GM21576 (cell line): Measurements from ENCODE around the gene BCAN.

Experiments used
- ATAC-seq: cut with Tn5 transposase; IDR thresholded peaks from one replicate; pipeline ENCODE4 v1.9.1; 2021; ENCODE audit warnings: mild to moderate bottlenecking, moderate library complexity; ENCODE audit not compliant: unreplicated experiment

The BCAN gene

DNA sequence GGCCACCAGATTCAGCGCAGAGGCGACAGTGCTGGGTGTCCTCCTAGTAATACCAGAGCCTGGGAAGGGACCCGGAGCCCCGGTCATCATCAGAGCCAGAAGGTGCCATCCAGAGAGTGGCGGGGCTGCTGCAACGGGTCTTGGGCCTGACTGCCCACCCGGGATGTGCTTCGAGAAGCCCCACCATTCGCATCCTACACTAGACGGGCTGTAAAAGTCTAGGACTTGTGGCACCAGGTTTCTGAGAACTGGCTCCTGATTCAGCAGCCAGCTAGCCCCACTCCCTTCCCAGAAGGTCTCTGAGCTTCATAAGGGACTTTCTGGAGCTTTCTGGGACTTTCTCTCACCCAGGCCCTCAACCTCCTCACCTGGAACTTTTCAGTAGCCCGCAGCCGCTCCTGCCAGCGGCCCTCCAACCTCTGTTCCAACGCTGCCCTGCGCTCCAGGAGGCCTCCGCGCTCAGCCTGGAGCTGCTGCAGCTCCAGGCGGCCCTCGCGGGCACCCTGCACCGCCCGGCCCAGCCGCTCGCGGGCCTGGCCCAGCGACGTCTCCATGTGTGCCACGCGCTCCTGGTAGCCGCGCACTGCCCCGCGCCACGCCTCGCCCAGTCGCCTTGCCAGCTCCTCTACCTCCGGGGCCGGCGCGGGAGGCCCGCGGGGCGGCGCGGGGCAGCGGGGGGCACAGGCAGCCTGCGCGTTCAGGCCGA is 34.4 kb downstream of the BCAN start:
- no peak for ATAC-seq

DNA sequence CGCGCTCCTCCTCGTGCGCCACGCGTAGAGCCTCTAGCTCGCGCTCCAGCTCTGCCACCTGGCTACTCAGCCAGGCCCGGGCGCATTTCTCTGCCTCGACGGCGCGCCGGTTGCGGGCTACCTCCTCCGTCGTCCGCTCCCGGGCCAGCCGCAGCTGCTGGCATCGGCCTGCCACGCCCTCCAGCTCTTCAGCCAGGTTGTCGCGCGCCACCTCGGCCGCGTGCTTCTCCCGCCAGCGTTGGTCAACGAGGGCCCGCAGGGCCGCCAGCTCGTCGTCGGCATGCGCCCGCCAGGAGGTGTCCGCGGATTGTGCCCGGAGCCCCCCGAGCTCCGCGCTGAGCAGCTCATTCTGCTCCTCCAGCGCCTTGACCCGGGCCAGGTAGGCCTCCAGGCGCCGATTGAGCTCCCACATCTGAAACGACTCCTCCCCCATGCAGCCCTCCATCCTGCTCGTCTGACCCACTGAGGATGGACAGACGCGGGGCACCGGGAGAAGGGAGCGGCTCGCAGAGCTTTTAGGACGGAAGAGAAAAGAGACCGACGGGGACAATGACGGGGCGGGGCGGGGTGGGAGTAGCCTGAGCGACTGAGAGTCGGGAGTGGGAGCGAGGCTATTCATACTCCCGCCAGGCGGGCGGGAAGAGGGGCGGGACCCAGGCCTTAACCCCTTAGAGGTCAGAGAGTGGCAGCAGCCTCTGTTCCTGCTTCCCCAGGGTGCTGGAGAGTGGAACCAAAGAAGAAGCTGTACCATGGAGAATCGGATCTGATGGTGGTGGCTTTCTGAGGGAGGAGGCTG is 35.1 kb downstream of the BCAN start, which contains the start of gene NES:
NES (minus strand) TSS at position 588 of the 796 bp plus-strand sequence; CDS start at position 445, 143 bp downstream.
- no peak for ATAC-seq

DNA sequence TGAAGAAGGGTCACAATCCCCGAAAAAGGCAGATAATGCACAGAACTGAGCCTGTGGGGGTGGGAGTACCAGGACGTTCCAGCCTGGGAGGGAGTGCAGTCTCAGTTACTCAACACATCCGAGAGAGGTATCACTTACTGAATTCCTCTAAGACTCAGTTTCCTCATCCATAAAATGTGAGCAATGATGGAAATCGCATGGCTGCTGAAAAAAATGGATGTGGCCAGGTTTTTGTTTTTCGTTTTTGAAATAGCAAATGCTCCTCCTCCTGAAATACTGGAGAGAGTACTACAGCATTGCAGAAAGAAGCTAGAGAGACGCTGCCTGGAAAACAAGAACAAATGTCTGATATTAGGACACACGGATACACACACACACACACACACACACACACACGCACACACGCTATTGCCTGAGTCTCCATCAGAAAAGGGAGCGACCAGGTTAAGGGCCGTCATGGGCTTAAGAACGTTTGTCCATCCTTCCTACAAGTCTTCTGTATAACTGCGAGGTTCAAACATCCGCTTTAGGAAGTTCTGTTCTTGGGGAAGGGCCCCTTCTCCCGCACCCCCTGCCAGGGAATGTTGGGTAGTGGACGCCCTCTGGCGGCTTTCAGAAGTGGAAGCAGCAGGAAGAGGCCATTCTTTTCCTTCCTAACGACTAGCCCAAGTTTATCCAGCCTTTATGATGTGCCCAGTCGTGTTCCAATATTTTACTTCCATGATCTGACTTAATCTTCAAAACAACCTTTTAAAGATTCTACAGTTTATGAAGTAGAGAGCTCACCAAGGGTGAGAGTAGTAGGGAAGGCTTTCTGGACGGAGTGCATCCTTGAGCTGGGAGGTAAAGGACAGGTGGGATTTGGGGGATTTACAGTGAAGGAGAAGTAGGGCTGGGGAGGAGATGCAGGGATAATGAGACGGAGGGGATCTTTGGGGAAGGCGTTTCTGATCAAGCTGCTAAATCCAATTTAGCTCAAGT is 36.0 kb downstream of the BCAN start:
- no peak for ATAC-seq

DNA sequence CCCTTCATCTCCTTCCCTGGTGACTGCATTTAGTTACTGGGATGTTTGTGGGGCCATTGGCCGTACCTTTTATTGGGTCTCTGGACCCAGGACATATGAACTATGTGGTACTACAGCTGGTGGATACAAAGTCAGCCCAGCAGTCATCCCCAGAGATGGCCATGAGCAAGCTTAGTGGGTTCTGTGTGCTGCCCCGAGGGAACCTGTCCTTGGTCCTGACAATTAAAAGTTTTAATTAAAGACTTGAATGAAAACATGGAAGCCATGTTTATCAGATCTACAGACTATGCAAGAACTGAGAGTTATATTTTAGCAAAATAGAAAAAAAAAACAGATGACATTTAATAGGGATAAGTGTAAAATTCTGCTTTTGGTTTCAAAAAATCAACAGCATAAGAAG is 38.1 kb downstream of the BCAN start:
- no peak for ATAC-seq

DNA sequence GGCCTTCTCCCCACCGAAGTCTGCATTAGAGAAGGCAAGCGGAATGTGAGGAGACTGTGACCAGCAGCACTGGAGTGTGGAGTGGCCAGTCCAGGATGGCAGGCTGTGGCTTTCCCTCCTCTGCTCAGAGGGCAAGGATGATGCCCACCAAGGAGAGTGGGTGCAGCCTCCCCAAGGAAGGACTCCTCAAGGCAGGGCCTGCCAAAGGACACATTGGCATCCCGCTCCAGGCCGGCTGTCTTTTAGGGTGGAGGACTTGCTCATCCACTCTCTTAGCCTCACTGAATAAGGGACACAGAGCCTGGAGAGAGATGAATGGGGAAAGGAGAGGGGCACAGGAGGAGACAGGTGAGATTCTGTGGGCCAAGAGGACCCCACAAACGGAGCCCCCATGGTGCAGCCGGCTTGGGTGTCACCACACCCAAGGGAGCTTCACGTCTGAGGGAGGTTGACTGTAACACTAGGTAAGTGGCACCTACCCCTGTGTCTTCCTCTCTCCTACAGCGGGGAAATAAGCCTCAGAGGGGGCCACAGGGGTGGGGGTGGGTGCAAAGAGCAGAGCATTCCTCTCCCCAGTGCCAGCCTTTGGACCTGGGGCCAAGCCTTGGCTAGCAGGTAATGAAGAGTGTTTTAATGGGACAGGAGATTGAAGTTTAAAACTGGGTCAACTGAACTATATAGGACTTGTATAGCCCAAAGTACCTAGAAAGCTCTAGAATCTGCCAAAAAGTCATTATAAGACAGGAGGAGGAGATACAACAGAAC is 39.5 kb downstream of the BCAN start:
- no peak for ATAC-seq

DNA sequence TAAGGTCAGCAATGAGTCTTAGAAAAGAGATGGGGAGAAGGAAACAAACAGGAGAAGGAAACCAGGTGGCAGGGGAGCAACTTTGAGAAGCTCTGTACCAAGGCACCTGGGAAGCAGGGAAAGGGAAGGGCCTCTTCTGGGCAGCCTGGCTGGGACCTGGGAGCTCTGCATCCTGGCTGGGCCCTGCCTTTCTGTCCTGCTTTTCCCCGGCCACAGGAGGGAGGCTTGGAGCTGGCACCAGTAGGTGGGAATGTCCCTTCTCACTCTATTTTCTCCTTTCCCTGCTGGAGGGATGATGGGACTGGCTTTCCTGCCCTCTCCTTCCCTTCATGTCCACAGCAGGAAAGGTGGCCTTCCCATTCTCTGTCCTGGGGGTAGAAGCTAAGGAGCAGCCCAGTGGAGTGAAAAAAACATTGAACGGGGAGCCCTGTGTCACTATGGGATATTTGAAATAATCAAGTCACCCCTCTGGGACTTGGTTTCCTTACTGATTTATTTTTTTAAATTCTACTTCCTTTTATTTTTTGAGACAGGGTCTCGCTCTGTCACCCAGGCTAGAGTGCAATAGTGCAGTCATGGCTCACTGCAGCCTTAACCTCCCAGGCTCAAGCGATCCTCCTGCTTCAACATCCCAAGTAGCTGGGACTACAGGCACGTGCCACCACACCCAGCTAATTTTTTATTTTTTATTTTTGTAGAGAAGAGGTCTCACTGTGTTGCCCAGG is 40.4 kb downstream of the BCAN start:
- ATAC-seq: no peak

DNA sequence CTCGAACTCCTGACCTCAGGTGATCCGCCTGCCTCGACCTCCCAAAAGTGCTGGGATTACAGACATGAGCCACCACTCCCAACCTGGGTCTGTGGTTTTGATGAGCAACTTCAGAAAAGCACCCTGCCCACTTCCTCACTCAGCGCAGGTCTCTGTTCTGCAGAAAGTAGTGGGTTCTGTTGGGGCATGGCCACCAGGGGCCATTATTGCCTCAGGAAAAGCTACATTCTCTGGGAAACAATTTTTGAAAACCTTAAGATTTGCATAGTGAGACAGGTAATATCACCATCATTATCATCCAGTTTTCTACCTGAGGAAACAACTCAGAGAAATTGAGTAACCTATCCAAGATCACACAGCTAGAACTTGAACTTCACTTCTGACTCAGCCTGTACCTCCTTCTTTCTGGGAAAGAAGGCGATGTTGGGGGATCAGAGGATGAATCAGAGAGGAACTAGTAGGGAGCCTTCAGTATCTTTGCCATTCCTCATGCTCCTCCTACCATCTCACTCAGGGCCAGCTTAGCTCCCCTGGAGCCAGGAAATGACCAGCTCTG is 42.4 kb downstream of the BCAN start:
- ATAC-seq: no peak

DNA sequence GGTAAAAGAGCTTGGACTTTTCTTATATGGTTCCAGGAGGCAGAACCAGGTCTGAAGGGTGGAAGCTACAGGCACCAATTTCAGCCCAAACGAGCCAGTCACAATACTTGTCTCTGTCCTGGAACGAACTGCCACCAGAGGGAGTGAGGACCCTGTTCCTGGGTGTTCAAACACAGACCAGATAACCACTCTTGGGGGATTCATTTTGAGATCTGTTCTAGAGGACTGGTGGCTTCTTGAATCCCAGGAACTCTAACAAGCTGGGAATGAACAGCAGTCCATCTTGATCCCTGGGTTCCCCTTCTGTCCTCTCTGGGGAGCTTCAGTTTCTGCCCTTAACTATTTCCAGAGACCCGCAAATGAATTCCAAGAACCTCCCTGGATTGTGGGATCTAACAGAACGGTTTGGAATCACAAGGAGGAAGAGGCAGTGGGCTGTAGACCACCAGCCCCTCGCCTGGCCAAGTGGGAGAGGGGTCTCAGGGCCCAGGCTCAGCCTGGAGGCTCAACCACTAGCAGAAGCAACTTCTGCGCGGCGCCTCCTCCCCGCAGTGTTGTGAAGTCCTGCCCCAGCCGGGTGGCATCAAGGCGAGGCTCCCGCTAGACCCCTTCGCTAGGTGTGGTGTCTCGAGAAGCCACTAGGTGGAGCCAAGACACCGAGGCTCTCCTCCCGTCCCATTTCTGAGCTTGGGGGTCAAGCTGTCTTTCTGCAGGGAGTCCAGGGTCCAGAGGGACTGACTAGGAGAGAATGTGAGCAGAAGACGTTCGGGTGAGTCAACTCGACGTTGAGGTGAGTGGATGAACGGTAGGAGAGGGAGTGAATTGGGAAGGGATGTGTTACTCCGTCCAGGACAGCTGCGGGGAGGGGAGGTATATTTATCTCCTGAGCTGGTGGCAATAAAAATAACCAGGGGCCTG is 47.4 kb downstream of the BCAN start:
- no peak for ATAC-seq

DNA sequence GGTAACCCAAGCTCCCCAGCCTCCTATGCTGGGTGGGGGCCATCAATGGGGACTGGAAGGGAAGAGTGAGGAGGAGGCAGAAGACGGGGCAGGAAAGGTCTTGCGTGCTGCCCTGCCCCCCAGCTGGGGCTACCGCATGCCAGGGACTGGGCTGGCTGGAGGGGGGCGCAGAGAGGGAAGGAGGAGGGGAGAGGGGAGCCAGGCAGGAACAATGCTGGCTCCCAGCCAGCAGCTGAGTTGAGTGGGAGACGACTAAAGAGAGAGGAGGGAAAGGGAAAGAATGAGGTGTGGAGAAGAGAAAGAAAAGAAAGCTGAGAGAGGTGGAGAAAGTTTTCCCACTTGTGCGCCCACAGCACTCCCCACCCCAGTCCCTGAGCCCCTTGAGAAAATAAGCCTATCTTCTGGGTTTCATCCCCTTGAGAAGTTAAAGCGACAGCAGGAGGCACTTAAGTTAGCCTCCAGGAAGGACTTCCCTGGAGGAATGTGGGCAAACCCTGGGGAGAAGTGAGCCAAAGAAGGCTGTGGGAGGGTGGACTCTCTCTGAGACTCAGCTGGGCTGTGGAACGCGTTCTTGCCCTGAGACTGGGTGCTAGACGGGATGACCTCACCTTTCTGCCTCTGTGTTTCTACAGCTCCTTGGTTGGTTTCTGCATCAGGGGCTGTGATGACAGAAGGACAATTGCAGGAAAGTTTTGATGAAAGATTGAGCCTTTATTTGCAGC is 48.2 kb downstream of the BCAN start:
- no peak for ATAC-seq

DNA sequence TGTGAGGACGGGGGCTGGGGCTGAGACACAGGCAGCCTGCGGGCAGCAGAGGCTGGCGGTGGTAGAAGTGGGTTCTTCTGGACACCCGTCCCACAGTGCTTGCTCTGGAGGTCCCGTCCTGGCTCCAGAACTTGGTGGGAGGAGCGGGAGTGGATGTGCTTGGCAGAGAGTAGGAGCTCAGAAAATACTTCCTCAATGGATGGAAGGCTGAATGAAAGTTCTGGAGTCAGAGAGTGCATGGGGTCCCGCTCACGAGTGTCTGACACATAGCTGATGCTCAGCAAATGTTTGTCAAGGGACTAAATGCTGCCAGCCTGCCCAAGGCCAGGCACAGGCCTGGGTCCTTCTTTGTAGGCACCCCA is 48.7 kb downstream of the BCAN start:
- no peak for ATAC-seq

DNA sequence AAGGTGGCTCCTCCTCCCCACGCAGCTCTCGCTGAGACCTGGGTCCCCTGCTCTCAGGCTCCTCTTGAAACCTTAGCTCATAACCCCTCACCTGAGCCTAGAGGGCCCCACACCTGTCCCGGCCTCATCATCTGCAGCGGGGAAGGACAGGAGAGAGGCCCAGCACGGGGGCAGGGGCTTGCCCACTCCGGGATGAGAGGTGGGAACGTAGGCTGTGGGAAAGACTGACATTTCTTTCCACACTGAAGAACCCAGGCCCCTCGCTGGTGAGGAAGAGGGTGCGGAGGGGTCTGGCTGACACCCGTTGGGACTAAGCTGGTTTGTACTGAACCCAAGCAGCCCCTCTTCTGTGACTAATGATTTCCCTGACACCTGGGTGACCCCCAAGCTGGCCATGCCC is 49.3 kb downstream of the BCAN start:
- no peak for ATAC-seq

DNA sequence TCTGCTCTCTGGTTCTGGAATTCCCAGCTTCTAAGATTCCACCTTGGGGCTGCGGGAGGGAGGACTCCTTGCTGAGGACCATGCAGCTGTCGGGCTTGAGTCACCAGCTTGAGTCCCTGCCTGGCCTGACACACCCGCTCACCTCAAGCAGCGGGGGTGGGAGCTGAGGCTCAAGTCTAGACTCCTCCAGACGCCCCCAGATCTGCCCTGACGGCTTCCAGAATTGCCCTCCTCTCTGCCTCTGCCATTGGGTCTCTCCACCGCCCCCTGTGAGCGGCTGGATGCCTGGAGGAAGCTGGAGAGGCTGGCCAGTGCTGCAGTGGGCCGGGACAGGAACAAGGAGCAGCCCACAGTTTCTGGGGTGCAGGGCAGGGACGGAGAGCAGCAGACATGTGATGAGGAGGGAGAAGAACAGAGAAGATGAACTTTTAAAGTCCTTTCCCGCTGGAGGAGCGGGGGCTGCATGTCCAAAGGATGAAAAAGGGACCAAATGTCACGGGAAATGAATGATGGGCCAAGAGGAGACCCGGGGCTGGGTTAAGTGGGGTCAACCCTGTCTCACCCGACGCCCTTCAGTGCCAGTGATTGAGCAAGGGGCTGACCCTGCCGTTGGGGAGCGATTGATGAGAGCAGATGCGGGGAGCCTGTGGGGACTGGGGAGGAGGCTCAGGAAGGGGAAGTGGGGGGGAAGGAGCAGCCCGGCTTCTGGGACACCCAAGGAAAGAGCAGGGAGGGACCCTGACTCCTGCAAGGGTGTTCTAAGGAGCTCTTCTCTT is 49.9 kb downstream of the BCAN start:
- no peak for ATAC-seq

DNA sequence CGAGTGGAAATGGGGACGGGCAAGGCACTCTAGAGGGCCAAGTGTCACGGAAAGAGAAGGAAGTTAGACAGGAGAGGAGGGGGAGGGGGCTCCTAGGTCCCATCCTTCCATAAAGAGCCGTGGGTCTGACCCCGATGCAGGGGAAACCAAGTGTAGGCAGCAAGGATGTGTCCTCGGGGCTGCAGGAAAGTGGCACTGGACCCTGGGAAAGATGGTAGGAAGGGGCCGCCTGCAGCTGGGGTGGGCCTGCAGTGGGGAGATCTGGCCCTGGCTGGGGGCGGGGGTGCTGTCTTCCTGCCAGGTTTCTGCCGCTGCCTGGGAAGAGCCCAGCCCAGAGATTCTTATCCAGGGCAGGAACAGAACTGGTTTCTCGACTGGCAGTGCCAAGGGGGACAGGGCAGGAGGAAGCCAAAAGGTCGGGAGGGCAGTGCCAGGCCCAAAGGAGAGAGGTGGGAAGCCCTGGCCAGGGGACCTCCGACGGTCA is 50.6 kb downstream of the BCAN start:
- ATAC-seq: no peak

DNA sequence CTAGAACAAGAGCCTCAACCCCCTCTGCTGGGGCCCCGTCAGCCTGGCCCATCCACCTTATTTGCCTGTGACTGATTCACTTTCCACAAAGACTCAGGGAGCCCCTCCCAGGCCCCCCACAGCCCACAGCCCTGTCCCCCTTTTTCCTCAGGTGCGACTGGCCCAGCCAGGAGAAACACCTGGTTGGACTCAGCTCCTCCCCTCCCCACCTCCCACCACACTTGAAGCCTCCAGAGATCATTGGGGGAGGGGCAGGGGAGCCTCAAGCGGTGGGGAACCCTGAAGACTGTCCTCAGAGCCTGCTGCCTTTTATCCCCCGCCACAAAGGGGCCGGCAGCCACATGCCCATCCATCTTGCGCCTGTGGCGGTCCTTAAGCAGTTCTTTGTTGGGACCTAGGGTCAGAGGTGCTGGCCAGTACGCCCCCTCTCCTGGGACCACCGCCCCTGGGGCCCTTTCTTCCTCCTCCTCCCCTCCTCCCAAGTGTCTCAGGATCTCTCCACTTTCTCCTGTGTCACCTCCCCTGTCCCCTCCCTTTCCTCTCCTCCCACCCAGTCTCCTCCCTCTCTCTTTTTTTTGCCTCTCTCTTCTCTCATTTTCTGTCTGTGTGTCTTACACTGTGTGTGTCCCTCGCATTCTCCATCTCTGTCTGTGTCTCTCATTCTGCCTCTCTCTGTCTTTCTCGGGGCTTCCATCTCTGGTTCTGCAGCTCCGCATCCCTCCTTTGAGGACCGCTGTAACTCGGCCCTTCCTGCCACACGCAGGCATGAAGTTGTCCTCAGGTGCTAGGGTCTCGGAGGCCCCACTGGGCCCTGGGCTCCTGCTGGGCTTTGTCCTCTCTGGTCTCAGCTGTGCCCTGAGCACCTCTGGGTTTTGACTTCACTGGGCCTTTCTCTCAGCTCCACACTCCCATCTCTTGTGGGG is 51.3 kb downstream of the BCAN start:
- no peak for ATAC-seq

DNA sequence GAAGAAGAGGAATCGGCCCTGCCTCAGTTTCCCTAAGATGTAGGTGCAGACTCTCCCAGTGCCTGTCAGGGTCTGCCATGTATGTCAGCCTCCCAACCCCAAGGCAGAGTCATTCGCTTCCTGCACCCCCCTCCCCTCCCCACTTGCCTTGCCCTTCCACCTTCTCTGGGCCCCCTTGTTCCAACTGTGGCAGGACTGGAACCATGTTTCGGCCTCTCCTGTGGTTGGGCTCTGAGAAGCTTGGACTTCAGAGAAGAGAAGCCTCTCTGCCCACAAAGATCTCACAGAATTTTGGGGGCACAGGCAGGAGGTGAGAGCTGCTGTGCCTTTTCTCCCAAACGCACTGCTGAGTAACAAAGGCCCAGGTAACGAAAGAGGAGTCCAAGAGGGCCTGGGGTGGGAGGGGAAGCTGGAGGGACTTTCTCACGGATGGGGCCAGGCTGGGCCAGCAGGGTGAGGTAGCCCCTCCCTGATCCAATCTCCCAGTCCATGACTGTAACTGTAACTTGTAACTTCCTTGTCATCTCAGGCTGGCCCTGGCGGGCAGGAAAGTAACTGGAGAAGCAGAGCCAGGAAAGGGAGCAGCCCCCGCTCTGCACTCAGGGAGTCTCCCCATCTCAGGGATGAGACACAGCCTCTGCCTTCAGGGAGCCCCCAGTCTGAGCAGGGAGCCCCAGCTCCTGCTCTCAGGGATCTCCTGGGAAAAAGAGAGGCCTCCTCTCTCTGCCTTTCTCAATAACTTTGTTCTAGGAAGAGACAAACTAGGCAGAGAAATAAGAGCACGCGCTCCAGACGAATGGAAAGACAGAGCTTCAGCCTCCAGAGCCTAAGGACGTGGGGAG is 52.2 kb downstream of the BCAN start:
- ATAC-seq: no peak
